Prostate gland (tissue), 2 donors: ENCODE data around the gene TNFAIP2. TPM values are rescaled to one million over a fixed set of nuclear protein-coding genes. Genes with fewer than 3 reads are reported as not detected.

Source experiments
- DNase-seq: peaks from one replicate; pipeline ENCODE4 v3.0.0-alpha.2; 2019; ENCODE audit warnings: low spot score
- H3K27ac ChIP-seq, 2 donors: fragments of 200-600 bp; sonication (generic); 2 replicates each; pipeline ENCODE4 v1.5.1; 2017 to 2019
- H3K27me3 ChIP-seq: fragments of 200-600 bp; sonication (generic); replicated peaks from 2 replicates; pipeline ENCODE4 v1.5.1; 2019; ENCODE audit not compliant: insufficient read depth
- H3K36me3 ChIP-seq, 2 donors: fragments of 200-600 bp; sonication (generic); 1 replicate in 1 of 2; 2 replicates in 1 of 2; pipeline versions ENCODE4 v1.5.1 to v1.8.1; 2017 to 2019
- H3K4me1 ChIP-seq: fragments of 200-600 bp; sonication (generic); replicated peaks from 2 replicates; pipeline ENCODE4 v1.5.1; 2019
- H3K4me3 ChIP-seq, 2 donors: fragments of 200-600 bp; sonication (generic); 2 replicates each; pipeline ENCODE4 v1.5.1; 2017 to 2019
- H3K9me3 ChIP-seq: fragments of 200-600 bp; sonication (generic); 2 replicates; pipeline ENCODE4 v1.5.1; 2017
- CTCF ChIP-seq, 4 experiments: fragments of 200-600 bp in 2 of 4; fragments of 450-650 bp in 2 of 4; sonication (generic) in 2 of 4; IDR thresholded peaks; 1 replicate in 3 of 4; 2 replicates in 1 of 4; pipeline ENCODE4 v1.5.1; 2016 to 2019; ENCODE audit warnings: antibody characterized with exemption in 4 of 4, mild to moderate bottlenecking in 2 of 4, moderate library complexity in 2 of 4
- POLR2A ChIP-seq: fragments of 450-650 bp; IDR thresholded peaks from one replicate; pipeline ENCODE4 v1.6.1; 2016; ENCODE audit warnings: antibody characterized with exemption, mild to moderate bottlenecking
- POLR2AphosphoS5 ChIP-seq: sonication (generic); formaldehyde crosslinking; IDR thresholded peaks from one replicate; pipeline ENCODE4 v1.6.1; 2017; ENCODE audit warnings: antibody characterized with exemption
- WGBS: methylation state at CpG from one replicate; pipeline ENCODE4 v1.1.5; 2018; 5-methylcytosine and 5-hydroxymethylcytosine counted together
- intact Hi-C: fragments of 100-400 bp; cut with DNase I; formaldehyde crosslinking; loops from one replicate; pipeline ENCODE4 v1.14.2; 2022
- total RNA-seq, 2 donors: library from RNA; depleted of rRNA; stranded (reverse); fragments of >200 nt; gene quantifications; one replicate each; pipeline ENCODE4 v1.1.0, GENCODE V29; 2016

The TNFAIP2 gene
- total RNA-seq, 2 donors from 2014 or later = 36.5 to 46.4 TPM

GRCh38 chr14:103155826-103156394, 32.6 kb downstream of the TNFAIP2 start:
- no peak for TF ChIP-seq POLR2AphosphoS5
- no peak for TF ChIP-seq POLR2A
- TF ChIP-seq CTCF (IDR thresholded peaks at IDR 0.05) = no peak
- Histone ChIP-seq H3K27me3 (no peaks in the 10 kb centered on the region), H3K4me3 (no peak overlapping the region), H3K36me3 (no peaks in the 10 kb centered on the region), H3K4me1 (no peaks in the 10 kb centered on the region), H3K27ac (no peak overlapping the region), H3K9me3 (no peaks in the 10 kb centered on the region)
- intact Hi-C loops = no loop called here
- 89% methylated on average over 9 of the region's 9 CpGs for WGBS
- no peak for DNase-seq

- WGBS = 75% methylated on average over 18 of the region's 21 CpGs
- Histone ChIP-seq H3K36me3 (no peaks in the 10 kb centered on the region), H3K9me3 (no peaks in the 10 kb centered on the region), H3K4me3 (no peak overlapping the region), H3K27ac (no peak overlapping the region), H3K4me1 (no peaks in the 10 kb centered on the region), H3K27me3 (no peaks in the 10 kb centered on the region)
- TF ChIP-seq POLR2AphosphoS5 = no peak
- no peak for TF ChIP-seq POLR2A
- no peak for TF ChIP-seq CTCF (IDR thresholded peaks at IDR 0.05)
- no peak for DNase-seq
- intact Hi-C loops = no loop called here
Observed at GRCh38 chr14:103156651-103157378, 33.6 kb downstream of the TNFAIP2 start.

- Histone ChIP-seq H3K4me3 (no peak overlapping the region), H3K27ac (no peak overlapping the region), H3K36me3 (no peaks in the 10 kb centered on the region), H3K27me3 (no peaks in the 10 kb centered on the region), H3K4me1 (no peaks in the 10 kb centered on the region), H3K9me3 (no peaks in the 10 kb centered on the region)
- TF ChIP-seq POLR2AphosphoS5 = no peak
- no peak for TF ChIP-seq POLR2A
- no peak for TF ChIP-seq CTCF (IDR thresholded peaks at IDR 0.05)
- WGBS = 91% methylated on average over 19 of the region's 19 CpGs
- intact Hi-C loops = no loop called here
- no peak for DNase-seq
Observed at GRCh38 chr14:103157969-103158368, 34.7 kb downstream of the TNFAIP2 start.

- intact Hi-C loops = no loop called here
- Histone ChIP-seq H3K4me1 (no peaks in the 10 kb centered on the region), H3K27me3 (no peaks in the 10 kb centered on the region), H3K9me3 (no peaks in the 10 kb centered on the region), H3K36me3 (no peaks in the 10 kb centered on the region), H3K4me3 (no peak overlapping the region), H3K27ac (no peak overlapping the region)
- WGBS = 38% methylated on average over 1 of the region's 1 CpG
- DNase-seq = peak; percentile 52
- TF ChIP-seq POLR2A = no peak
- TF ChIP-seq POLR2AphosphoS5 = peak; percentile 53
- TF ChIP-seq CTCF (IDR thresholded peaks at IDR 0.05) = no peak
Observed at GRCh38 chr14:103158688-103159087, 35.4 kb downstream of the TNFAIP2 start.
